ENCODE measurements around the gene EGLN2. TPM values are rescaled to one million over a fixed set of nuclear protein-coding genes. Genes with fewer than 3 reads are reported as not detected.
A peak's percentile ranks its signal among the peaks of the same experiment; 100 is the strongest.

EGLN2 gene
- total and polyA plus RNA-seq, 9 of the 15 experiments (the other 6 are each of a cell fraction or from before 2014, with no cell fraction given), result 9.6 to 114 (median 71.0) TPM

- TF ChIP-seq, protein P1, sequence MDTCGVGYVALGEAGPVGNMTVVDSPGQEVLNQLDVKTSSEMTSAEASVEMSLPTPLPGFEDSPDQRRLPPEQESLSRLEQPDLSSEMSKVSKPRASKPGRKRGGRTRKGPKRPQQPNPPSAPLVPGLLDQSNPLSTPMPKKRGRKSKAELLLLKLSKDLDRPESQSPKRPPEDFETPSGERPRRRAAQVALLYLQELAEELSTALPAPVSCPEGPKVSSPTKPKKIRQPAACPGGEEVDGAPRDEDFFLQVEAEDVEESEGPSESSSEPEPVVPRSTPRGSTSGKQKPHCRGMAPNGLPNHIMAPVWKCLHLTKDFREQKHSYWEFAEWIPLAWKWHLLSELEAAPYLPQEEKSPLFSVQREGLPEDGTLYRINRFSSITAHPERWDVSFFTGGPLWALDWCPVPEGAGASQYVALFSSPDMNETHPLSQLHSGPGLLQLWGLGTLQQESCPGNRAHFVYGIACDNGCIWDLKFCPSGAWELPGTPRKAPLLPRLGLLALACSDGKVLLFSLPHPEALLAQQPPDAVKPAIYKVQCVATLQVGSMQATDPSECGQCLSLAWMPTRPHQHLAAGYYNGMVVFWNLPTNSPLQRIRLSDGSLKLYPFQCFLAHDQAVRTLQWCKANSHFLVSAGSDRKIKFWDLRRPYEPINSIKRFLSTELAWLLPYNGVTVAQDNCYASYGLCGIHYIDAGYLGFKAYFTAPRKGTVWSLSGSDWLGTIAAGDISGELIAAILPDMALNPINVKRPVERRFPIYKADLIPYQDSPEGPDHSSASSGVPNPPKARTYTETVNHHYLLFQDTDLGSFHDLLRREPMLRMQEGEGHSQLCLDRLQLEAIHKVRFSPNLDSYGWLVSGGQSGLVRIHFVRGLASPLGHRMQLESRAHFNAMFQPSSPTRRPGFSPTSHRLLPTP (IDR thresholded peaks at IDR 0.05; ENCODE audit: borderline replicate concordance, extremely low read depth, insufficient read length), result no peak
- TF ChIP-seq CREB1 (IDR thresholded peaks at IDR 0.05) (peak; percentile 66), CREB1 (CRISPR knock-in tag; IDR thresholded peaks at IDR 0.05) (peak; percentile 38), HNRNPH1 (optimal IDR thresholded peaks at IDR 0.05; ENCODE audit: low read depth, low read length) (no peak), HNRNPLL (IDR thresholded peaks at IDR 0.05; ENCODE audit: low read depth, low read length, poor library complexity, severe bottlenecking) (peak; percentile 62), FOXJ2 (tag; IDR thresholded peaks at IDR 0.05) (peak; percentile 57; the same call in 1 of the 2 replicates), ESRRA (IDR thresholded peaks at IDR 0.05; ENCODE audit: borderline replicate concordance, low read depth) (no peak), RAD21 (CRISPR knock-in tag; conservative IDR thresholded peaks at IDR 0.05 in 1 of 2, IDR thresholded peaks at IDR 0.05 in 1 of 2) (no peak), RBM14 (IDR thresholded peaks at IDR 0.05; ENCODE audit: borderline replicate concordance, insufficient read depth, low read depth, low read length) (no peak), REST (IDR thresholded peaks at IDR 0.05; ENCODE audit: borderline replicate concordance) (peak; percentile 54), REST (CRISPR knock-in tag; IDR thresholded peaks at IDR 0.05; ENCODE audit: low read depth) (no peak)
Observed at GRCh38 chr19:40798683-40799557, at the start of gene EGLN2 (continued).

Measured in K562 (cell line).